H9 (cell line): ENCODE data around the gene LDB3. TPM values are rescaled to one million over a fixed set of nuclear protein-coding genes. Genes with fewer than 3 reads are reported as not detected.

ENCODE experiments used
- DNase-seq: peaks from one replicate; pipeline ENCODE4 v3.0.0-alpha.2; 2017
- H2AFZ ChIP-seq: one replicate; pipeline ENCODE4 v1.6.1; 2013; ENCODE audit warnings: mild to moderate bottlenecking, low read length, control low read depth, moderate library complexity
- H2AK5ac ChIP-seq: 2 replicates; pipeline ENCODE4 v1.6.1; 2013; ENCODE audit warnings: low read length, control low read depth, mixed read lengths; ENCODE audit not compliant: insufficient read length
- H2BK120ac ChIP-seq: one replicate; pipeline ENCODE4 v1.6.1; 2013; ENCODE audit warnings: low read depth, mild to moderate bottlenecking, low read length, control low read depth, inconsistent platforms; ENCODE audit not compliant: poor library complexity, severe bottlenecking
- H2BK12ac ChIP-seq: 2 replicates; pipeline ENCODE4 v1.6.1; 2013; ENCODE audit warnings: low read length, control low read depth, mixed read lengths, low read depth; ENCODE audit not compliant: insufficient read length
- H2BK15ac ChIP-seq: 2 replicates; pipeline ENCODE4 v1.6.1; 2013; ENCODE audit warnings: low read depth, low read length, control low read depth
- H2BK20ac ChIP-seq: one replicate; pipeline ENCODE4 v1.6.1; 2013; ENCODE audit warnings: low read depth, mild to moderate bottlenecking, low read length, control low read depth, inconsistent platforms; ENCODE audit not compliant: poor library complexity, severe bottlenecking
- H2BK5ac ChIP-seq: 2 replicates; pipeline ENCODE4 v1.6.1; 2013; ENCODE audit warnings: low read length, control low read depth, mixed read lengths; ENCODE audit not compliant: insufficient read length
- H3K14ac ChIP-seq: 2 replicates; pipeline ENCODE4 v1.6.1; 2013; ENCODE audit warnings: low read length, control low read depth; ENCODE audit not compliant: insufficient read depth
- H3K18ac ChIP-seq: 2 replicates; pipeline ENCODE4 v1.6.1; 2013; ENCODE audit warnings: low read depth, mild to moderate bottlenecking, mixed read lengths, low read length, control low read depth; ENCODE audit not compliant: insufficient read length
- H3K23ac ChIP-seq: 2 replicates; pipeline ENCODE4 v1.6.1; 2013; ENCODE audit warnings: low read length, control low read depth, mixed read lengths, low read depth; ENCODE audit not compliant: insufficient read length
- H3K23me2 ChIP-seq: 2 replicates; pipeline ENCODE4 v1.6.1; 2013; ENCODE audit warnings: low read depth, mild to moderate bottlenecking, mixed read lengths, low read length, control low read depth; ENCODE audit not compliant: insufficient read length, poor library complexity, severe bottlenecking
- H3K27ac ChIP-seq: 2 replicates; pipeline ENCODE4 v1.5.1; 2013; ENCODE audit warnings: low read length, control low read depth, mixed read lengths, low read depth; ENCODE audit not compliant: insufficient read length
- H3K27me3 ChIP-seq: 2 replicates; pipeline ENCODE4 v1.6.1; 2013; ENCODE audit warnings: low read length, control low read depth, inconsistent platforms; ENCODE audit not compliant: insufficient read depth
- H3K4ac ChIP-seq: 2 replicates; pipeline ENCODE4 v1.6.1; 2013; ENCODE audit warnings: low read depth, mild to moderate bottlenecking, control low read depth, inconsistent platforms, low read length, moderate library complexity
- H3K4me1 ChIP-seq: 2 replicates; pipeline ENCODE4 v1.6.1; 2013; ENCODE audit warnings: low read length, control low read depth, inconsistent platforms; ENCODE audit not compliant: insufficient read depth
- H3K4me2 ChIP-seq: 2 replicates; pipeline ENCODE4 v1.6.1; 2013; ENCODE audit warnings: low read length, control low read depth, mixed read lengths; ENCODE audit not compliant: insufficient read length, insufficient read depth
- H3K56ac ChIP-seq: 2 replicates; pipeline ENCODE4 v1.6.1; 2013; ENCODE audit warnings: low read depth, mild to moderate bottlenecking, mixed read lengths, low read length, control low read depth; ENCODE audit not compliant: insufficient read length
- H3K79me1 ChIP-seq: 2 replicates; pipeline ENCODE4 v1.6.1; 2013; ENCODE audit warnings: low read depth, mild to moderate bottlenecking, moderate library complexity, low read length, control low read depth, inconsistent platforms; ENCODE audit not compliant: insufficient read depth, poor library complexity, severe bottlenecking
- H3K79me2 ChIP-seq: 2 replicates; pipeline ENCODE4 v1.6.1; 2013; ENCODE audit warnings: low read length, control low read depth, inconsistent platforms; ENCODE audit not compliant: insufficient read depth
- H3K9ac ChIP-seq: 2 replicates; pipeline ENCODE4 v1.6.1; 2013; ENCODE audit warnings: low read length, control low read depth, mixed read lengths; ENCODE audit not compliant: insufficient read length; ENCODE audit errors: extremely low read depth
- H3K9me3 ChIP-seq: one replicate; pipeline ENCODE4 v1.6.1; 2013; ENCODE audit warnings: low read depth, low read length, inconsistent platforms; ENCODE audit not compliant: control insufficient read depth
- H3T11ph ChIP-seq: one replicate; pipeline ENCODE4 v1.6.1; 2013; ENCODE audit warnings: mild to moderate bottlenecking, low read length, control low read depth, inconsistent platforms
- H4K20me1 ChIP-seq: one replicate; pipeline ENCODE4 v1.6.1; 2013; ENCODE audit not compliant: control insufficient read depth, insufficient read length, insufficient read depth
- H4K5ac ChIP-seq: 2 replicates; pipeline ENCODE4 v1.6.1; 2013; ENCODE audit warnings: low read depth, mild to moderate bottlenecking, mixed read lengths, low read length, control low read depth; ENCODE audit not compliant: insufficient read length
- H4K8ac ChIP-seq: replicated peaks from 2 replicates; pipeline ENCODE4 v1.6.1; 2013; ENCODE audit warnings: low read length, control low read depth, mixed read lengths, low read depth; ENCODE audit not compliant: insufficient read length
- H4K91ac ChIP-seq: 2 replicates; pipeline ENCODE4 v1.6.1; 2013; ENCODE audit warnings: low read depth, mild to moderate bottlenecking, moderate library complexity, mixed read lengths, low read length, control low read depth; ENCODE audit not compliant: insufficient read length
- H3K27ac Mint-ChIP-seq, 3 experiments: 2 replicates in 2 of 3; 3 replicates in 1 of 3; pipeline ENCODE4 v1.8.0; 2020 to 2021; ENCODE audit warnings: mixed read lengths in 3 of 3, mild to moderate bottlenecking in 1 of 3, moderate library complexity in 1 of 3
- H3K27me3 Mint-ChIP-seq: 2 replicates; pipeline ENCODE4 v1.8.0; 2021; ENCODE audit warnings: low read depth, mild to moderate bottlenecking, moderate library complexity, mixed read lengths
- H3K36me3 Mint-ChIP-seq, 3 experiments: 2 replicates in 2 of 3; 3 replicates in 1 of 3; pipeline ENCODE4 v1.8.0; 2020 to 2021; ENCODE audit warnings: low read depth in 3 of 3, mixed read lengths in 3 of 3; ENCODE audit not compliant: insufficient read depth in 1 of 3
- H3K4me1 Mint-ChIP-seq, 2 experiments: 2 replicates each; pipeline ENCODE4 v1.8.0; 2020; ENCODE audit warnings: mixed read lengths in 2 of 2
- H3K4me3 Mint-ChIP-seq, 2 experiments: 2 replicates in 1 of 2; 3 replicates in 1 of 2; pipeline ENCODE4 v1.8.0; 2020 to 2021; ENCODE audit warnings: mild to moderate bottlenecking in 2 of 2, mixed read lengths in 2 of 2, moderate library complexity in 1 of 2
- H3K9me3 Mint-ChIP-seq, 2 experiments: 2 replicates in 1 of 2; 3 replicates in 1 of 2; pipeline ENCODE4 v1.8.0; 2020; ENCODE audit warnings: mild to moderate bottlenecking in 2 of 2, mixed read lengths in 2 of 2, moderate library complexity in 1 of 2
- CTCF ChIP-seq: fragments of 200-600 bp; sonication (generic); conservative IDR thresholded peaks from 3 replicates; pipeline ENCODE4 v1.8.0; 2021; ENCODE audit warnings: antibody characterized with exemption, mild to moderate bottlenecking
- WGBS: extraction: QIAGEN DNeasy Blood & Tissue Kit; methylation state at CpG from one replicate; pipeline ENCODE4 v1.1.7; 2013; ENCODE audit warnings: missing lambda C conversion rate, low lambda C conversion rate, mixed read lengths; ENCODE audit not compliant: insufficient read length; ENCODE audit errors: extremely low coverage; 5-methylcytosine and 5-hydroxymethylcytosine counted together
- total RNA-seq: library from RNA; stranded (reverse); gene quantifications from 2 replicates; pipeline ENCODE4 v1.2.1, GENCODE V29; 2021

LDB3 gene
- total RNA-seq, 1 experiment from 2014 or later: 0.17 TPM

GRCh38 chr10:86730227-86730626 lies 61.9 kb downstream of the LDB3 start:
- Histone ChIP-seq H3K27ac (no peak overlapping the region), H3K4me1 (peaks cover 2% of the 10 kb centered on the region; the same call in 1 of the 2 replicates), H3K23me2 (no peaks in the 10 kb centered on the region), H2BK12ac (no peak overlapping the region), H3K4me2 (no peak overlapping the region), H3K23ac (no peak overlapping the region), H3K9ac (no peak overlapping the region), H3T11ph (no peak overlapping the region), H3K27me3 (no peaks in the 10 kb centered on the region), H4K8ac (no peak overlapping the region), H3K79me2 (no peaks in the 10 kb centered on the region), H3K9me3 (no peaks in the 10 kb centered on the region), H2BK20ac (no peak overlapping the region), H3K14ac (no peak overlapping the region; the same call in 1 of the 2 replicates), H2AFZ (no peak overlapping the region), H4K20me1 (no peaks in the 10 kb centered on the region), H2BK5ac (no peak overlapping the region), H3K79me1 (no peaks in the 10 kb centered on the region), H4K5ac (no peak overlapping the region), H4K91ac (no peak overlapping the region), H2BK120ac (no peak overlapping the region), H3K56ac (no peak overlapping the region), H3K4ac (no peak overlapping the region), H2AK5ac (no peak overlapping the region), H3K18ac (no peak overlapping the region), H2BK15ac (no peak overlapping the region)
- WGBS: no CpG with 5 or more reads among the region's 1 CpG
- Mint-ChIP-seq H3K4me3 (no peak overlapping the region), H3K4me1 (peaks cover 10 to 22% of the 10 kb centered on the region in 2 experiments), H3K27ac (no peak overlapping the region), H3K36me3 (no peaks in the 10 kb centered on the region), H3K9me3 (no peaks in the 10 kb centered on the region), H3K27me3 (peaks cover 10% of the 10 kb centered on the region; the same call in 1 of the 2 replicates)
- DNase-seq: no peak
- no peak for TF ChIP-seq CTCF
